K562 (cell line): ENCODE data around the gene NUDT21. TPM values are rescaled to one million over a fixed set of nuclear protein-coding genes. Genes with fewer than 3 reads are reported as not detected.

ENCODE experiments used
- ADNP ChIP-seq: fragments of 200-800 bp; sonication (Bioruptor generic); IDR thresholded peaks from 2 replicates; pipeline ENCODE4 v1.6.1; 2016; ENCODE audit warnings: missing genetic modification characterization, missing compliant biosample characterization
- CTCF ChIP-seq, 3 experiments: IDR thresholded peaks in 2 of 3; conservative IDR thresholded peaks in 1 of 3; 2 replicates each; pipeline ENCODE4 v1.5.1; 2011 to 2012; ENCODE audit warnings: low read length in 3 of 3, mild to moderate bottlenecking in 3 of 3, control low read depth in 2 of 3, improper control_type of control experiment in 1 of 3, inconsistent platforms in 1 of 3, low read depth in 1 of 3, mixed read lengths in 1 of 3, moderate library complexity in 1 of 3; ENCODE audit not compliant: insufficient read depth in 2 of 3
- E2F6 ChIP-seq, 2 experiments: IDR thresholded peaks; 2 replicates each; pipeline ENCODE4 v1.6.1; 2011; ENCODE audit warnings: borderline replicate concordance in 1 of 2, control low read depth in 1 of 2, low read depth in 1 of 2, low read length in 1 of 2, mild to moderate bottlenecking in 1 of 2, mixed read lengths in 1 of 2, moderate library complexity in 1 of 2; ENCODE audit not compliant: insufficient read depth in 1 of 2, insufficient read length in 1 of 2, poor library complexity in 1 of 2, severe bottlenecking in 1 of 2; ENCODE audit errors: extremely low read depth in 1 of 2
- GATAD2B ChIP-seq: fragments of 450-650 bp; IDR thresholded peaks from 2 replicates; pipeline ENCODE4 v1.6.1; 2017; ENCODE audit warnings: mild to moderate bottlenecking, borderline replicate concordance
- HOMEZ ChIP-seq: fragments of 250-450 bp; sonication (Bioruptor Pico); IDR thresholded peaks from 2 replicates; pipeline ENCODE4 v1.4.0; 2020; ENCODE audit warnings: mild to moderate bottlenecking, moderate library complexity
- JUN ChIP-seq, 2 experiments: sonication (generic) in 1 of 2; formaldehyde crosslinking in 1 of 2; IDR thresholded peaks; 2 replicates each; pipeline versions ENCODE4 v1.6.1 to v1.8.0; 2012 to 2022; ENCODE audit warnings: borderline replicate concordance in 2 of 2, mild to moderate bottlenecking in 2 of 2, improper control_type of control experiment in 1 of 2, low read depth in 1 of 2, low read length in 1 of 2, missing genetic modification reagents in 1 of 2
- KAT2B ChIP-seq: IDR thresholded peaks from one replicate; pipeline ENCODE4 v1.6.1; 2012; ENCODE audit warnings: low read depth, mild to moderate bottlenecking, control low read depth, inconsistent platforms, low read length, moderate library complexity
- L3MBTL2 ChIP-seq: fragments of 450-650 bp; IDR thresholded peaks from 2 replicates; pipeline ENCODE4 v1.6.1; 2016; ENCODE audit warnings: mild to moderate bottlenecking, moderate library complexity
- RB1 ChIP-seq: fragments of 450-650 bp; IDR thresholded peaks from 2 replicates; pipeline ENCODE4 v1.6.1; 2017; ENCODE audit warnings: low read depth, mild to moderate bottlenecking
- SIN3A ChIP-seq, 2 experiments: fragments of 150-350 bp in 1 of 2; IDR thresholded peaks; 2 replicates each; pipeline ENCODE4 v1.6.1; 2011 to 2016; ENCODE audit warnings: borderline replicate concordance in 2 of 2, low read depth in 2 of 2, low read length in 2 of 2, mild to moderate bottlenecking in 2 of 2, moderate library complexity in 2 of 2; ENCODE audit not compliant: control insufficient read depth in 1 of 2
- TSC22D4 ChIP-seq: fragments of 450-650 bp; IDR thresholded peaks from 2 replicates; pipeline ENCODE4 v1.6.1; 2016; ENCODE audit warnings: missing genetic modification characterization, missing biosample characterization, control low read depth
- VEZF1 ChIP-seq: fragments of 200-800 bp; sonication (Bioruptor generic); IDR thresholded peaks from 2 replicates; pipeline ENCODE4 v1.6.1; 2017; ENCODE audit warnings: missing genetic modification characterization, missing compliant biosample characterization
- XRCC5 ChIP-seq: fragments of 200-400 bp; formaldehyde crosslinking; IDR thresholded peaks from 2 replicates; pipeline ENCODE4 v1.6.1; 2017; ENCODE audit warnings: low read depth, mild to moderate bottlenecking, low read length
- ZKSCAN1 ChIP-seq: fragments of 150-350 bp; IDR thresholded peaks from 2 replicates; pipeline ENCODE4 v1.6.1; 2016; ENCODE audit warnings: low read depth, low read length
- ZNF639 ChIP-seq, 2 experiments: fragments of 200-800 bp in 1 of 2; sonication (Bioruptor generic) in 1 of 2; sonication (generic) in 1 of 2; formaldehyde crosslinking in 1 of 2; IDR thresholded peaks in 1 of 2; conservative IDR thresholded peaks in 1 of 2; 2 replicates each; pipeline versions ENCODE4 v1.5.0 to v1.6.1; 2016 to 2020; ENCODE audit warnings: missing compliant biosample characterization in 1 of 2, missing genetic modification characterization in 1 of 2, missing genetic modification reagents in 1 of 2
- ZNF740 ChIP-seq, 3 experiments: fragments of 200-800 bp in 1 of 3; sonication (Bioruptor generic) in 1 of 3; sonication (generic) in 1 of 3; formaldehyde crosslinking in 1 of 3; IDR thresholded peaks; 2 replicates each; pipeline versions ENCODE4 v1.6.1 to v1.8.0; 2016 to 2022; ENCODE audit warnings: mild to moderate bottlenecking in 2 of 3, missing compliant biosample characterization in 2 of 3, missing genetic modification characterization in 2 of 3, missing genetic modification reagents in 1 of 3
- polyA plus RNA-seq, 8 experiments: library from polyadenylated mRNA; depleted of rRNA in 4 of 8; stranded (reverse) in 5 of 8; unstranded in 3 of 8; fragments of >200 nt; fragmentation: Nextera tagmentation in 2 of 8; fragmentation: Illumina TruSeq in 1 of 8; extraction: Ambion mirVana in 2 of 8; extraction: Trizol in 1 of 8; gene quantifications; 2 replicates each; pipeline versions ENCODE4 v1.2.1 to v1.2.3, GENCODE V29; 2011 to 2014; ENCODE audit warnings: inconsistent platforms in 1 of 8, missing spikeins in 1 of 8
- total RNA-seq, 7 experiments: library from RNA; depleted of rRNA in 6 of 7; stranded (reverse); fragments of >200 nt in 6 of 7; fragmentation: Illumina TruSeq in 2 of 7; extraction: Trizol in 2 of 7; gene quantifications; 2 replicates each; pipeline versions ENCODE4 v1.2.1 to v1.2.3, GENCODE V29; 2011 to 2021; ENCODE audit warnings: low replicate concordance in 1 of 7

The NUDT21 gene
- total and polyA plus RNA-seq, 9 of the 15 experiments (the other 6 are each of a cell fraction or from before 2014, with no cell fraction given): 62.4 to 218 (median 121) TPM

GRCh38 chr16:56425439-56425832 is 25.7 kb downstream of the NUDT21 start, which contains the start of gene AMFR (continued):
- peak in 1 of 2 experiments; percentile 96; a peak in 2 of 4 replicates for TF ChIP-seq ZNF639 (CRISPR knock-in tag; conservative IDR thresholded peaks at IDR 0.05 in 1 of 2, IDR thresholded peaks at IDR 0.05 in 1 of 2)
- TF ChIP-seq E2F6 (IDR thresholded peaks at IDR 0.05; ENCODE audit: borderline replicate concordance in 1 of 2, extremely low read depth in 1 of 2, insufficient read depth in 1 of 2, insufficient read length in 1 of 2, low read depth in 1 of 2, low read length in 1 of 2, poor library complexity in 1 of 2, severe bottlenecking in 1 of 2): peak in 1 of 2 experiments; percentile 69
- 0 out of 2 replicates have a peak, but pooled peaks have one; percentile 21 for TF ChIP-seq JUN (IDR thresholded peaks at IDR 0.05; ENCODE audit: borderline replicate concordance, low read depth, low read length)
- no peak for TF ChIP-seq JUN (CRISPR knock-in tag; IDR thresholded peaks at IDR 0.05; ENCODE audit: borderline replicate concordance)
- no peak for TF ChIP-seq KAT2B
- TF ChIP-seq VEZF1 (CRISPR knock-in tag): peak; percentile 83
- TF ChIP-seq L3MBTL2: 0 out of 2 replicates have a peak, but pooled peaks have one; percentile 0
- TF ChIP-seq XRCC5: no peak
- TF ChIP-seq TSC22D4: no peak
- no peak for TF ChIP-seq HOMEZ (CRISPR knock-in tag)
- peak in 2 of 3 experiments; percentile 57 to 82; a peak in 4 of 6 replicates for TF ChIP-seq CTCF (IDR thresholded peaks at IDR 0.05 in 2 of 3, conservative IDR thresholded peaks at IDR 0.05 in 1 of 3; ENCODE audit: insufficient read depth in 2 of 3, low read depth in 1 of 3, low read length in 3 of 3)
- TF ChIP-seq RB1: peak; percentile 97
- no peak for TF ChIP-seq ADNP
- TF ChIP-seq ZNF740 (CRISPR knock-in tag; IDR thresholded peaks at IDR 0.05): peak; percentile 92
- no peak for TF ChIP-seq ZNF740 (tag; IDR thresholded peaks at IDR 0.05)
- TF ChIP-seq SIN3A (IDR thresholded peaks at IDR 0.05; ENCODE audit: borderline replicate concordance in 2 of 2, control insufficient read depth in 1 of 2, low read depth in 2 of 2, low read length in 2 of 2): peak in 1 of 2 experiments; percentile 16; a peak in 1 of 4 replicates
- no peak for TF ChIP-seq ZKSCAN1
- TF ChIP-seq GATAD2B: peak; percentile 88
